Amygdala (tissue), 56 donors: ENCODE data around the gene OBSL1.

Experiments
- DNase-seq, 56 donors: peaks; one replicate each; lab custom pipeline; 2025; lab: John Stamatoyannopoulos, UW

Gene OBSL1

DNA sequence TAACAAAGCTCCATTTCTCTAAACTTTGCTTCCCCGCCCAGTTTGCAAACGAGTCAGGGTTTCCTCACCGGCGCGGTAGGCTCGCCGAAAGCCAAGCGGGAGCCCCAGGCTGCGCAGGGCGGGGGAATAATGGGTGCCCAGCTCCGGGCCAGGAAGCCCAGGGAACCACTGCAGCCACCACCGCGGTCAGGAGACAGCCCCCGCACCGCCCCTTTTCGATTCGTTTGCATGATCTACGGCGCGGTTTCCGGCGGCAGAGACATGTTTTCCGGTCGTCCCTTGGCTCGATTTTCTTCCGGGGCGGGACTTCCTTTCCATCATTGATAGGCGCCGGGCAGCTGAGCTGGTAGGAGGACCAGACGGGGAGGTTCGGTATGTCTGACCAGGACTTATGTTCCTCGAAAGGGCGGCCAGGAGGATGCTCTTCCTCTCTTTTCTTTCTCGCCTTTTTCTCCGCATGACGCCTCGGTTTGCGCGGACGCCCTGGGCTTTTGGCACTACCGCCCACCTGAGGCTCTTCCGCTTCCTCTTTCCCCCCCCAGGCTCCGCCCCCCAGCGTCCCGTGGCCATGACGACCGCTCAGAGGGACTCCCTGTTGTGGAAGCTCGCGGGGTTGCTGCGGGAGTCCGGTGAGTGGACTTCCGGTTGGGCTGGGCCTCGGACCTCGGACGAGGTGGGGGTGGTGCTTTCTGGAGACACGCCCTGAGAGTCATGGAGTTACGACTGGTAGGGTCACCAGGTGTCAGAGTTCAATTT is 26.4 kb upstream of the OBSL1 start, which contains the start of gene STK11IP:
STK11IP (plus strand) TSS at position 306 of the 756 bp plus-strand sequence; CDS start at position 569, 263 bp downstream.
- peak; percentile 80 to 99 (median 94) for DNase-seq

DNA sequence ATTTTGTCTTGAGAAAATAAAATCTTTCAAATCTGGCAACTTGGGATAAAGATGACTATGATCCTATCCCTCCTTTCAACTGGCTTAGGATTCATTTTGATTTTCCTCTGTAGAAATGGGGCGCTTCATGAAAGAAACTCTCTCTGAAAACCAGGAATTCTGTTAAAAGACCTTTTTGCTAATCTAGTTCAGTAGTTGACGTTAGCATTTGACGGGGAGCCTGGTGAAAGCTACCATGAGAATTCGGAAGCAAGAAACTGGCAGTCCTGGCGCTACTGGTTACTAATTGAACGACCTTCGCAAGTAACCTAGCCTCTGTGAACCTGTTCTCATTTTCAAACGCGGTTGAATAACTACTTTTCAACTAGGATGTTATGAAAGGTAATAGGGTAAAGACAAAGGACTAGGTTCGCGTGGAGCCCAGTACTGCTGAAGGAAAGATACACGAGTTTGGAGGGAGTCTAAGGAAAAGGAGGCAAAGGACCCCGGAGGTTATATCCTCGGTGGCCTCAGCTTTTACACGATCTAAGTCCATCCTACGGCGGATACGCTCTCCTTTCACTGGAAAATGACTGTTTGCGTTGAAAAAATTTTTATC is 25.7 kb upstream of the OBSL1 start:
- DNase-seq = peak in 3 of 56 donors; percentile 19 to 43 (median 29)

DNA sequence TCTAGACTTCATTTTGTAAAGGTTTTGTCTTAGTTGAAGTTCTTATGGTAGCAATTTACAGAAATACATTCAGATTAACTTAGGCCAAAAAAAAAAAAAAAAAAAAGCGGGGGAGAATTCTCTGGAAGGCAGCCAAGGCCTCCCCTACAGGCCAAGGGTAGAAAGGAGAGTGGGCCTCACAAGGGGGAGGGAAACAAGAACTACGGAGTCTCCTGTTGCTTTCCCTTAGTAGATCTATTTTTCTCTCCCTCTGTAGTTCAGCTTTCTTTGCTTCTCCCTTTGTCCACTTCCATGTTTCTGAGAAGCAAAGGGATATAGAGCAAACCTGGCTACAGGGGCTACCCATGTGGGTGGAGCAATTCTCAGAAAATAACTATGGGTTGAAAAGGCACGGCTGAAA is 23.9 kb upstream of the OBSL1 start:
- DNase-seq = no peak

DNA sequence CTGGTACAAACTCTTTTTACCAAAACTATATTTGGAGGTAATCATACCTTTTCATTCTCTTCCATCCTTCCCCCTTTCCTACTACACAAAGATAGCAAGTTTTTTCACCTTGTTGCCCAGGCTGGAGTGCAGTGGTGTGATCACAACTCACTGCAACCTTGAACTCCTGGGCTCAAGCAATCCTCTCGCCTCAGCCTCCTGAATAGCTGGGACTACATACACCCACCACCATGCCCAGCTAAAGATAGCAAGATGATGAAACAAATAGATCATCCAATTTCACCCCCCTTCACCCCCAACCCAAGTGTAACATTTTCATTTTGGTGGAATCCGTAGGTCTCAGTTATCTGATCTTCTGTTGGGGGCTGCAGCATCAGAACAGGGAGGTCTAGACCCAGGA is 21.8 kb upstream of the OBSL1 start:
- no peak for DNase-seq

DNA sequence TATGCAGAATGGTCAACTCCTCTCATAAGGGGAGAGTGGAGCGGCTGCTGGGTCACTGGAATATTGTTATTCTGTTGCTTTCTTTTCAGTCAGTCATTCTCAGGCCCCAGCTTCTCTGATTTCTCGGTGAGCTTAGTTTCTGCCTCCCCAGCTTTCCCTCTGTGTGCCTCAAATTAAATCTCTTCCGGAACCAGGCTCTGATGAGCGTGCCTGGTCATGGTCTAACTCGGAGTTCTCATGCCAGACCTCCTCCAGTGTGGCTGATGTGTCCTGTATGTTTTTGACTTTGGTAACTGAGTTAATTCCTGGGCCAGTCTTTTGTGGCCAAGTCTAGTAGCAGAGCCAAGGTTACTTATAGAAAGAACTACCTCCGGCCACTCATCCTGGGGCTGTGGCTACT is 21.4 kb upstream of the OBSL1 start:
- DNase-seq = no peak

DNA sequence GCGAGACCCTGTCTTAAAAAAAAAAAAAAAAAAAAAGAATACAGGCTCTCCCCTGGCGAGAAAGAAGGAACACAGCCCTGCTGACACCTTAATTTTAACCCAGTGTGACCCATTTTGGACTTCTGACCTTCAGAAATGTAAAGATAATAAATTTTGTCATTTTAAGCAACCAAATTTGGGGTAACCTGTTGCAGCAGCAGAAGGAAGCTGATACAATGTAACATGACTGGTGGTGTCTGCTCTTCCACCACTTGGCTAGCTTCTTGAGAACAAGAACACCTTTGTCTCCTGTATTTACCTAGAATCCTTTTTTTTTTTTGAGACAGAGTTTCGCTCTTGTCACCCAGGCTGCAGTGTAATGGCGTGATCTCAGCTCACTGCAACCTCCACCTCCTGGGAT is 19.8 kb upstream of the OBSL1 start:
- DNase-seq = no peak

DNA sequence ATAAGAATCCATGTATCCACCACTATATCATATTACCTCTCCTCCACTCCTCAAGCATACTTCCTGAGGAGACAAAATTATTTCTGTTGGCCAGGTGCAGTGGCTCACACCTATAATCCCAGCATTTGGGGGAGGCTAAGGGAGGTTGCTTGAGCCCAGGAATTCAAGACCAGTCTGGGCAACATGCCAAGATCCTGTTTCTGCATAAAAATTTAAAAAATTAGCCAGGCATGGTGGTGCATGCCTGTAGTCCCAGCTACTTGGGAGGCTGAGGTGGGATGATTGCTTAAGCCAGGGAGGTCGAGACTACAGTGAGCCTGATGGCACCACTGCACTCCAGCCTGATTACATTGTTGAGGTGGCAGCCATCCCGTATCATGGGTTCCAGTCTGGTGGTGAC is 10.0 kb upstream of the OBSL1 start:
- DNase-seq = no peak

DNA sequence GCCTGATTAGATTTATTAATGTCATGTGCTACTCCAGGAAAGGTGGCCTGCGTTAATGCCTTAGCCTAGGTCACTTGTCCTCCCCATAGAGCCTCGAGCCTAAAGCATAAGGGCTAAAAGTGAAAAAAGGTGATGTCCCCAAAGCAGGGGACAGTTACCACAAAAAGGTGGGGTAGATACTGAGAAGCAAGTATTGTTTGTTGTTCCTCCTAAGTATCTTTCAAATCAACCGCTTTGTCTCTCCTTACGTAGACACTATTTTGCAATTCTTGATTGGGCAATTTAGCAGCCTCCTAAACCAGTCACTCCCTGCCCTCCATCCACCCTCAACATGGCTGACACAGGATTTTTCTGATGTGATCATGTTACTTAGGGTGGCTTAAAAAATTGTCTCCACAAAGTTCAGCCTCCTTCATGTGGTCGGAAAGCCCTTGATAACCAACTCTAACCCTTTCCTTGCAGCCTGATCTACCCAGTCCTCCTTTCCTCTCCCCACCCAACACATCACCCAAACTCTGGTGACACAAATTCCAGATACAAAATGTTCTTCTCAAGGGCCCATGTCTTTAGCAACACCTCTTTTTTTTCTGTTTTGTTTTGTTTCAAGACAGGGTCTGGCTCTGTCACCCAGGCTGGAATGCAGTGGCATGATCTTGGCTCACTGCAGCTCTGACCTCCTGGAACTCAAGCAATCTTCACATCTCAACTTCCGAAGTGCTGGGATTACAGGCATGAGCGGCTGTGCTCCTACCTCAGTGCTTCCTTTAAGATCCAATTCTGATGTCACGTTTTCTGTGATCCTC is 7.7 kb upstream of the OBSL1 start:
- DNase-seq = no peak

DNA sequence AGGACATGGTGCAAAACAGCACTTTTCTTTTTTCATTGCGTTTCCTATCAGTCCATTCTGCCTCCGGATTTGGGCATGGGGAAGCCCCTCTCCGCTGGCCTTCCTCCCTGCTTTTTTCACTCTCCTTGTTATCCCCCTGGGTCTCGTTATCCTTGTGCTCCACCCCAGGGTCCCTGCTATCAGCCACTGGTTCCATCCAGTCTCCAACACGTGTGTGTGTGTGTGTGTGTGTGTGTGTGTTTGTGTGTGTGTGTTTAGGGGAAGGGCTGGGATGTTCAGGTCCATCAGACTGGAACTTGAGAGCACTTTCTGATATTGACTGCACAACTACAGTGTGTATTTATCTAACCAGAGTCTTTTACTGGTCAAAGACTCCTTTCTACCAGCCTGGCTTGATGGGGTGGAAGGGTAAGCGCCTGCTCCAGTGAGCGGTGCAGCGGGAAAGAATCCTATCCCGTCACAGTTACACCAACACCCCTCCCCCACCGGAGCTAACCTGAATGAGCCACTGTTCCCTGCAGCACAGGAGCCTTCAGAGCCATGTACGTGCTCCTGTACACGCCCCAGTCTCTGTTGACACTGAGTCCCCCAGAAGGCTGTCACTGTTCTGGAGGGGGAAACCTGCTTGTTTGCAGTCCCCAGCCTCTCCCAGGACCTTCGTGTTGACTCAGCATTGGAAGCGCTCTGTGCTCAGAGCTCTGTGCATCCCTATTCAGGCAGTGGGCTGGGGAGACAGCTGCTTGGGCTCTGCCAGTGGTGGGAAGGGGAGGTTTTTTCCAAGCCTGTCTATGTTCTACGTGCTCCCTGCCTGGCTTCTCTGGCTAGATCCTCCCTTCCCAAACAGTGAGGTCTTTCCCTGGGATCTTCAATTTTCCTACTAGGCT is 5.4 kb upstream of the OBSL1 start:
- DNase-seq = peak in 24 of 56 donors; percentile 5 to 55 (median 14)

DNA sequence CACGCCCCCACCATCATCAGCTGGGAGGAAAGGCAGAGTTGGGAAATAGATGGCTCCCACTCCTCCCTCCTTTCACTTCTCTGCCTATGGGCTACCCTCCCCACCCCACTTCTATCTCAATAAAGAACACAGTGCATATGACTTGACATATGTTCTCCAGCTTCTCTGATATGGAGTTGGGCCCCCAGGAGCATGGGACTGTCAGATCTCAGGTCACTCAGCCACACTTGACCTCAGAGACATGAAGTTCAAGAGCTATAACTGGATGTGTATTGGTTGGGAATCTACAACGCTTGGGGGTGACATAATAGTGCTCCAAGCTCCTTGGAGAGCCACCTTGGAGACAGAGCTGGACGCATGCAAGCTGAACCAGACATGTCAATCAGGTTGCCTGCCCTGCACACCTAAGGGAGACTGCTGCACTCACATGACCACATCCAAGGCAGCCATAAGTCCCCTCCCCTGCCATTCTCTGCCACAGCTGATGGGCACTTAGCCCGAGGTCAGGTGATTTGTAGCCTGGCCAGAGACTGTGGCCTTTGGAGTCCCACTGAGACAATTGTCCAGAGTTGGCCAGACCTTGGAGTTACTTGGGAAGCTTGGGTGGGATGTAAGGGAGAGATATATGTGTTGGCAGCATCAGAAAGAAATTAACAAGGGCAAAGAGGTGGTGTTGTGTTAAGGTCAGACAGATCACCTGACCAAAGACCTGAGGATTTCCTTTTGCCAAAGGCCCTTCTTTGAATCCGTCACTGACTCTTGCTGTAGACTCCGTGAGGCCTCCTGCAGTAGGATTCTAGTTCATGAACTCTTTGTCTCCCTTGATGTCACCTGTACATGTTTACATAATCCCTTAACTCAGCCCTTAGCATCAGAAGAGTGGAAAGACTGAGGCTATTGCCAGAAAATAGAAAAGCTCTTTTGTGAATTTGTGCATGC is 4.5 kb upstream of the OBSL1 start:
- no peak for DNase-seq

DNA sequence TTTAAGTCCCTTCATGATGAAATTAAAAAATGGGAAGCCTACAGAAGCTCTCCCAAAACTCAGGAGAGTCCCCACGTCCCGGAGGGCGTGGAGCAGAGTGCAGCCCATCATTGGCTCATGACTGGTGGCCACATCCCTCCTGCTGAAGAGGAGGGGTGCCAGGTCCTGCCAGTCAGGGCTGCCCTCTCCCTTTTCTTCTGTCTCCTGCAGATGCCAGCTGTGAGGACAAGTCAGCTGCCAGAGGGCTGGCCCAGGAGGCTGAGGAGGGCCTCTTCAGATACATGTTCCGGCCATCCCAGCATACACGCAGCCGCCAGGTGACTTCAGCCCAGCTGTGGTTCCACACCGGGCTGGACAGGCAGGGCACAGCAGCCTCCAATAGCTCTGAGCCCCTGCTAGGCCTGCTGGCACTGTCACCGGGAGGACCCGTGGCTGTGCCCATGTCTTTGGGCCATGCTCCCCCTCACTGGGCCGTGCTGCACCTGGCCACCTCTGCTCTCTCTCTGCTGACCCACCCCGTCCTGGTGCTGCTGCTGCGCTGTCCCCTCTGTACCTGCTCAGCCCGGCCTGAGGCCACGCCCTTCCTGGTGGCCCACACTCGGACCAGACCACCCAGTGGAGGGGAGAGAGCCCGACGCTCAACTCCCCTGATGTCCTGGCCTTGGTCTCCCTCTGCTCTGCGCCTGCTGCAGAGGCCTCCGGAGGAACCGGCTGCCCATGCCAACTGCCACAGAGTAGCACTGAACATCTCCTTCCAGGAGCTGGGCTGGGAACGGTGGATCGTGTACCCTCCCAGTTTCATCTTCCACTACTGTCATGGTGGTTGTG is 3.4 kb upstream of the OBSL1 start:
- no peak for DNase-seq

DNA sequence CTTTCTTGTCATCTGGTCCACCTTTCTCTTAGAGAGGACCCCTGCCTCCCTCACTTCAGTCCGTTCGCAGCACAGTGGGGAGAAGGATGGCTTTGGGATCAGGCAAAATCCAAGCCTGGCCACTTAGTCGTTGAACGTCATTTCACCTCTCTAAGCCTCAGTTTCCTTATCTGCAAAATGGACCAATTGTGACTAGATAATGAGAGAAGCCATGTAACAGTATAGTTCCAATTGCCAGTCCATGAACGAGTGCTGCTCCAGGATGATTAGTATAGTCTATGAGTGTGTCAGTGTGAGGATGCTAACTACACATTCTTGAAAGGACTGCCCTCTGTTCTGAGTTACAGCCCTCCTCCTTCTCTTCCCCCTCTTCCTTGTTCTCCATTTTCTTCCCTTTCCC is 1.8 kb upstream of the OBSL1 start:
- DNase-seq = no peak

DNA sequence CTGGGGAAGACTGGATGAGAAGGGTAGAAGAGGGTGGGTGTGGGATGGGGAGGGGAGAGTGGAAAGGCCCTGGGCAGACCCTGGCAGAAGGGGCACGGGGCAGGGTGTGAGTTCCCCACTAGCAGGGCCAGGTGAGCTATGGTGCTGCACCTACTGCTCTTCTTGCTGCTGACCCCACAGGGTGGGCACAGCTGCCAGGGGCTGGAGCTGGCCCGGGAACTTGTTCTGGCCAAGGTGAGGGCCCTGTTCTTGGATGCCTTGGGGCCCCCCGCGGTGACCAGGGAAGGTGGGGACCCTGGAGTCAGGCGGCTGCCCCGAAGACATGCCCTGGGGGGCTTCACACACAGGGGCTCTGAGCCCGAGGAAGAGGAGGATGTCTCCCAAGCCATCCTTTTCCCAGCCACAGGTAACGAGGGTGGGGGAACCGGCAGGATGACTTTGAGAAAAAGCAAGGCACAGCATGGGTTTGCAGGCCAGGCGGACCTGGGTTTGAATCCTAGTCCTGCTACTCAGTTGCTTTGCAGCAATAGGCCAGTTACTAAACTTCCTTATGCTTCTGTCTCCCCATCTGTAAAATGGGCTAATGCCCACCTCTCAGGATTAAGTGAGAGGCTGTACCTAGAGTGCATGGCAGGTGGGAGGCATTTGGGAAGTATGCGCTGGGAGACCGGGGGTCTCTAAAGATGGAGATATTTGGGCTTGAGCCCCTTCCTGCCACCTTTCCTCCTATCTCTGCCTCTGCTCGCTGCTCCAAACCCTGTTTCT is 1.1 kb upstream of the OBSL1 start, which contains the start of gene INHA:
INHA (plus strand) TSS at position 74 of the 765 bp plus-strand sequence; CDS start at position 139, 65 bp downstream.
- DNase-seq = no peak

DNA sequence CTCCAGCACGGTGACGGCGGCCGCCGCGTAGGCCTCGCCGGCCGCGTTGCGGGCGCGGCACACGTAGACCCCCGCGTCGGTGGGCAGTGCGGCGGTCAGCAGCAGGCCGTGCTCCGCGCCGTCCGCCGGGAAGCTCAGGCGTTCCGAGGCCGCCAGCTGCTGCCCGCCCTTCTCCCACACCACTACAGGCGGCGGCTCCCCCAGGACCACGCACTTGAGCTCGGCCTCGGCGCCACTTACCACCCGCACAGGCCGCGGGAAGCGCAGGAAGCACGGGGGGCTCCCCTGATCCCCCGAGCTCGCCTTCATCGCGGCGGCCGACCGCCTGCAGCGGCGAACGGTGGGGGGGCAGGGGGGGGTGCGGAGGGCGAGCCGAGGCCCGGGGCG is 422 bp downstream of the OBSL1 start:
- DNase-seq = peak in 1 of 56 donors; percentile 43

DNA sequence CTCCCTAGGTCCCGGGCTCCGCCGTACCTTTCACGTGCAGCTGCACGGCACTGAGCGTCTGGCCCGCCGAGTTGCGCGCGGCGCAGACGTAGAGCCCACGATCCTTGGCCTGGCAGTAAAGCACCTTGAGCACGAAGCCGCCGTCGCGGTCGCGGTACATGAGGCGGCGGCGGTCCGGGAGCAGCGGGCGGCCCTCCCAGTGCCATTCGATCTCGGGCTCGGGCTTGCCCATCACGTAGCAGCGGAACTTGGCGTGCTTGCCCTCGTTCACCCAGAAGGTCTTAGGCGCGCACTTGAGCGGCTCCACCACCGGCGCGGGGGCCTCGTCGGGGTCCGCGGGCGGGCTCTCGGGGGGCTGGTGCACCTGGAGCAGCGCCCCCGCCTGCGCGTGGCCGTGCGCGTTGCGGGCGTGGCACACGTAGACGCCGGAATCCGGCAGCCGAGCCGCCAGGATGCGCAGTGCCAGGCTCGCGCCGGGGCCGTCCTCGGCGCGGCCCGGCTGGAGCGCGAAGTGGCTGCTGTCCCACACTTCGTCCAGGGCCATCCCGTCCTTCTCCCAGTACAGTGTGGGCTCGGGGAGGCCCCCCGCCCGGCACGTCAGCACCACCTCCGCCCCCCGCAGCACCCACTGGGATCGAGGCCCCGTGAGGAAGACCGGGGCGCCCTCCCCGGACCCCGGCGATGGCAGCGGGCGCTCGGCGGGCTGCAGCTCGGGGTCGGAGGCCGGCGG is 980 bp downstream of the OBSL1 start:
- peak in 7 of 56 donors; percentile 8 to 41 (median 26) for DNase-seq

DNA sequence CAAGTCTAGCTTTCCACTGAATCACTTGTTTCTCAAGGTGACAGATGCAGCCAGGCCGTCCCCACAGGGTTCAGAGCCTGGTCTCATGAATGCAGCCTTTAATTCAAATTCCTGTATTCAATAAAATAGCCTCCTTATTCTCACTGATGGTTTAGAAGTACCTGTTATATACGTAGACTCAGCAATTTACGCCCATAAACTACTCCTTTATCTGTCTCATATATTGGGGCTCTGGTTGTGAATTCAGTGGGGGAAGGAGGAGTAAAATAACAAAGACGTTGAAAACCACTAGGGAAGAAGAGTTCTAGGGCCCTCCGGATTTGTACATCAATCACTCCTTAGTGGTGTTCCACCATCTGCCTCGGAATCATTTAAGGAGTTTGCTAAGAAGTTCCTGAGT is 1.7 kb downstream of the OBSL1 start:
- DNase-seq = no peak

DNA sequence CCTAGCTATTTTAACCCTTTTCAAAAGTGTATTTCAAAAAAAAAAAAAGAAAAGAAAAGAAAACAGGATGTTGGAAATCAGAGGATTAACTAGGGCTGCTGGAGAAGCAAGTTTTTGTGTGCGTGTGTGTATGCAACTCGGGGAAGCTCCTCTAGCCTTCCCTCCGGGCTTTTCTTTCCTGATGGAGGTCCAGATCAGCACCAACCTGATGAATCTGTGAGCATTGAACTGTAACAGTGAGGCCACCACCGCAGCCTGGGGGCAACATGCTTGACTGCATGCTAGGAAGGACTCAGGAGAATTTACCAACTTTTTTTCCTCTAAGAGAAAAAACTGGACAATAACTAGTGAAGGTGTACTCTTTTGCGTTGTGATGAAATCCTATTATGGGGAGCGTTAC is 2.3 kb downstream of the OBSL1 start:
- DNase-seq = no peak
